OCI-LY7 (cell line): Measurements from ENCODE around the gene ADCY9. TPM values are rescaled to one million over a fixed set of nuclear protein-coding genes. Genes with fewer than 3 reads are reported as not detected.

Experiments
- BruUV-seq: library from RNA; stranded (reverse); fragments of 400-500 nt; replicated peaks from 2 replicates; lab custom pipeline; 2021; lab: Mats Ljungman, UMichigan
- CTCF ChIA-PET: fragments of 300-600 bp; sonication (Branson Sonifier 250); formaldehyde crosslinking; loops from one replicate; lab custom pipeline; 2022; ENCODE audit warnings: antibody characterized with exemption; ENCODE audit not compliant: unreplicated experiment; lab: Charles Lee
- POLR2A ChIA-PET: fragments of 300-600 bp; sonication (Branson Sonifier 250); formaldehyde crosslinking; loops from one replicate; lab custom pipeline; 2022; ENCODE audit warnings: antibody characterized with exemption; lab: Charles Lee
- DNase-seq: peaks from one replicate; pipeline ENCODE4 v3.0.0-alpha.2; 2015; ENCODE audit warnings: low spot score
- H2AFZ ChIP-seq: fragments of 200-600 bp; sonication (generic), shearing (Covaris generic); 2 replicates; pipeline ENCODE4 v1.6.1; 2014; ENCODE audit warnings: mild to moderate bottlenecking, antibody characterized with exemption, low read length, moderate library complexity
- H3K27ac ChIP-seq: fragments of 200-600 bp; sonication (generic); 2 replicates; pipeline ENCODE4 v1.5.1; 2014; ENCODE audit warnings: mixed run types, low read depth, mild to moderate bottlenecking, moderate library complexity, low read length, inconsistent platforms; ENCODE audit not compliant: poor library complexity, severe bottlenecking
- H3K36me3 ChIP-seq: fragments of 200-600 bp; sonication (generic); 2 replicates; pipeline ENCODE4 v1.6.1; 2014; ENCODE audit warnings: mild to moderate bottlenecking, antibody characterized with exemption, low read length, moderate library complexity, mixed read lengths; ENCODE audit not compliant: insufficient read depth
- H3K4me1 ChIP-seq: fragments of 200-600 bp; sonication (generic); 2 replicates; pipeline ENCODE4 v1.5.1; 2014; ENCODE audit warnings: mild to moderate bottlenecking, low read length; ENCODE audit not compliant: insufficient read depth, poor library complexity, severe bottlenecking
- H3K4me2 ChIP-seq: fragments of 200-600 bp; sonication (generic); 2 replicates; pipeline ENCODE4 v1.6.1; 2014; ENCODE audit warnings: mild to moderate bottlenecking, low read length
- H3K4me3 ChIP-seq: fragments of 200-600 bp; sonication (generic); 2 replicates; pipeline ENCODE4 v1.5.1; 2014; ENCODE audit warnings: mild to moderate bottlenecking, low read depth, low read length; ENCODE audit not compliant: poor library complexity, severe bottlenecking
- H3K79me2 ChIP-seq: fragments of 200-600 bp; sonication (generic); 2 replicates; pipeline ENCODE4 v1.6.1; 2016; ENCODE audit warnings: low read depth, mild to moderate bottlenecking, low read length, moderate library complexity, mixed read lengths; ENCODE audit not compliant: insufficient read depth
- H3K9me2 ChIP-seq: fragments of 200-600 bp; sonication (generic); 2 replicates; pipeline ENCODE4 v1.6.1; 2016; ENCODE audit warnings: mild to moderate bottlenecking, low read length, mixed read lengths; ENCODE audit not compliant: insufficient read depth
- H3K9me3 ChIP-seq: fragments of 200-600 bp; sonication (generic); 2 replicates; pipeline ENCODE4 v1.6.1; 2014; ENCODE audit warnings: mild to moderate bottlenecking, mixed run types, low read length, mixed read lengths
- H4K20me1 ChIP-seq: fragments of 200-600 bp; sonication (generic); 2 replicates; pipeline ENCODE4 v1.6.1; 2014; ENCODE audit warnings: mild to moderate bottlenecking, antibody characterized with exemption, low read length, moderate library complexity, mixed read lengths; ENCODE audit not compliant: insufficient read depth
- EZH2phosphoT487 ChIP-seq: fragments of 200-600 bp; sonication (generic); IDR thresholded peaks from 2 replicates; pipeline ENCODE4 v1.6.1; 2018; ENCODE audit warnings: low read depth, borderline replicate concordance, mild to moderate bottlenecking, mixed run types, antibody characterized with exemption, low read length, moderate library complexity, mixed read lengths
- intact Hi-C: fragments of 100-400 bp; cut with micrococcal nuclease; formaldehyde crosslinking; loops from one replicate; pipeline ENCODE4 v1.10.0; 2022; ENCODE audit not compliant: unreplicated experiment
- total RNA-seq, 2 experiments: library from RNA; depleted of rRNA in 1 of 2; stranded (reverse); fragments of >200 nt in 1 of 2; shearing (Covaris generic) in 1 of 2; gene quantifications; 2 replicates each; pipeline ENCODE4 v1.2.3, GENCODE V29; 2014 to 2022
- TF ChIP-seq, protein P1 (sequence below): fragments of 200-600 bp; sonication (generic); conservative IDR thresholded peaks from 2 replicates; pipeline ENCODE4 v1.5.1; 2014; ENCODE audit warnings: mild to moderate bottlenecking, antibody characterized with exemption, low read length, moderate library complexity, mixed read lengths

The ADCY9 gene
- total RNA-seq, 2 experiments from 2014 or later = 0.22 to 0.34 TPM

GRCh38 chr16:4115949-4116318 is 308 bp downstream of the ADCY9 start:
- Histone ChIP-seq H4K20me1 (no peaks in the 10 kb centered on the region), H3K36me3 (no peaks in the 10 kb centered on the region), H3K79me2 (no peaks in the 10 kb centered on the region), H3K9me3 (no peaks in the 10 kb centered on the region), H3K27ac (no peak overlapping the region), H3K4me1 (peaks cover 7% of the 10 kb centered on the region), H2AFZ (no peak overlapping the region), H3K4me2 (no peak overlapping the region), H3K4me3 (no peak overlapping the region), H3K9me2 (no peaks in the 10 kb centered on the region)
- no peak for DNase-seq
- no peak for TF ChIP-seq EZH2phosphoT487
- TF ChIP-seq, protein P1, sequence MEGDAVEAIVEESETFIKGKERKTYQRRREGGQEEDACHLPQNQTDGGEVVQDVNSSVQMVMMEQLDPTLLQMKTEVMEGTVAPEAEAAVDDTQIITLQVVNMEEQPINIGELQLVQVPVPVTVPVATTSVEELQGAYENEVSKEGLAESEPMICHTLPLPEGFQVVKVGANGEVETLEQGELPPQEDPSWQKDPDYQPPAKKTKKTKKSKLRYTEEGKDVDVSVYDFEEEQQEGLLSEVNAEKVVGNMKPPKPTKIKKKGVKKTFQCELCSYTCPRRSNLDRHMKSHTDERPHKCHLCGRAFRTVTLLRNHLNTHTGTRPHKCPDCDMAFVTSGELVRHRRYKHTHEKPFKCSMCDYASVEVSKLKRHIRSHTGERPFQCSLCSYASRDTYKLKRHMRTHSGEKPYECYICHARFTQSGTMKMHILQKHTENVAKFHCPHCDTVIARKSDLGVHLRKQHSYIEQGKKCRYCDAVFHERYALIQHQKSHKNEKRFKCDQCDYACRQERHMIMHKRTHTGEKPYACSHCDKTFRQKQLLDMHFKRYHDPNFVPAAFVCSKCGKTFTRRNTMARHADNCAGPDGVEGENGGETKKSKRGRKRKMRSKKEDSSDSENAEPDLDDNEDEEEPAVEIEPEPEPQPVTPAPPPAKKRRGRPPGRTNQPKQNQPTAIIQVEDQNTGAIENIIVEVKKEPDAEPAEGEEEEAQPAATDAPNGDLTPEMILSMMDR = no peak
- intact Hi-C loops = loop anchor here (5.0 kb wide), 1 partner anchor 136 kb away; no protein-coding TSS in a partner anchor
- ChIA-PET POLR2A (no interaction called here), CTCF (no interaction called here)
- BruUV-seq = no TSS peak

DNA sequence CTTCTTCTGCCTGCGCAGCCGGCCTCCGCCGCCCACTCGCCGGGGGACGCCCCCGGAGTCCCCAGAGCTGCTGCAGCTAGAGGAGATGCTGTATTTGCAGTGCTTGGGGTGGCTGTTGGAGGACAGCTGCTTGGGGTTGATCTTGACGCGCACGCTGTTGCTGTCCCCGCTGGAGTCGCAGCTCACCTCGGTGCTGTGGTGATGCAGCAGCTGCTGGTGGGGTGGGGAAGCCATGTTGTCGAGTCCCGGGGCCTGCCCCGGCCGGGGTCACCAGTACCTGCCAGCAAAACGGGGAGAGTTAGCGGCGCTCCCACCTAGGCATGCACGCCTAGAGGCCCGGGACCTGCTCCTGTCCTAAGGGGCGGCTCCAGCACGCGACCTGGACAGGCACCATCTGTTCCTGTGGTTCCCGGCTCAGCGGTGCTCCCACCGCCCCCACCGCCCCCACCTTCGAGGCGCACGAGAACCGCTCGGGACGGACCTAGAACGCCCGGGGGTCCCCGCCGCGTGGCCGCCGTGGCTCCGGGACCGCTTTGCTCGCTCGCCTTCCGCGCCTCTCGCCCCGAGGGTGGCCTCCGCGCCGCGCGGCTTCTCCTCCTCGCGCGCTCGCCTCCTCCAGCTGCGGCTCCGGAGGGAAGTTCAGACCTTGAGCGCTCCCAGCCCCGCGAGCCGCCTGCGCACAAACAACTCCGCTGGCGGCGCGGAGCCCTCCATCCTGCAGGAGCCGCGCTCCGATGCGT is 863 bp downstream of the ADCY9 start:
- H4K20me1 ChIP-seq = no peaks in the 10 kb centered on the region
- no peaks in the 10 kb centered on the region for H3K79me2 ChIP-seq
- H3K4me2 ChIP-seq = no peak overlapping the region
- CTCF ChIA-PET = interaction anchor here (1.1 kb wide), 1 partner anchor 287 kb away, joined by 4 read pairs; no protein-coding TSS in a partner anchor
- no TSS peak for BruUV-seq
- peaks cover 7% of the 10 kb centered on the region for H3K4me1 ChIP-seq
- H2AFZ ChIP-seq = no peak overlapping the region
- no peak overlapping the region for H3K4me3 ChIP-seq
- POLR2A ChIA-PET = no interaction called here
- no peaks in the 10 kb centered on the region for H3K9me3 ChIP-seq
- DNase-seq = no peak
- no peaks in the 10 kb centered on the region for H3K9me2 ChIP-seq
- intact Hi-C loops = loop anchor here (5.0 kb wide), 1 partner anchor 137 kb away; no protein-coding TSS in a partner anchor
- no peak for TF ChIP-seq EZH2phosphoT487
- TF ChIP-seq, protein P1 = no peak
- H3K27ac ChIP-seq = no peak overlapping the region
- no peaks in the 10 kb centered on the region for H3K36me3 ChIP-seq
